Peyer's patch (tissue), 4 donors: ENCODE measurements around the gene RALB. TPM values are rescaled to one million over a fixed set of nuclear protein-coding genes. Genes with fewer than 3 reads are reported as not detected.

Experiments
- DNase-seq, 3 donors: peaks; one replicate each; pipeline ENCODE4 v3.0.0-alpha.2; 2017 to 2019
- H3K27ac ChIP-seq, 4 donors: fragments of 200-600 bp; sonication (generic); one replicate each; pipeline ENCODE4 v1.5.1; 2016 to 2019
- H3K27me3 ChIP-seq, 2 donors: fragments of 200-600 bp; sonication (generic); one replicate each; pipeline ENCODE4 v1.5.1; 2019
- H3K36me3 ChIP-seq, 3 donors: fragments of 200-600 bp; sonication (generic); one replicate each; pipeline ENCODE4 v1.5.1; 2016 to 2019
- H3K4me1 ChIP-seq, 4 donors: fragments of 200-600 bp; sonication (generic); one replicate each; pipeline ENCODE4 v1.5.1; 2016 to 2019
- H3K4me3 ChIP-seq, 4 donors: fragments of 200-600 bp; sonication (generic); 1 replicate in 3 of 4; 2 replicates in 1 of 4; pipeline ENCODE4 v1.5.1; 2016 to 2019; ENCODE audit warnings: mild to moderate bottlenecking in 1 of 4
- H3K9me3 ChIP-seq, 4 donors: fragments of 200-600 bp; sonication (generic); one replicate each; pipeline ENCODE4 v1.5.1; 2016 to 2019; ENCODE audit warnings: mild to moderate bottlenecking in 1 of 4
- CTCF ChIP-seq, 6 experiments: fragments of 450-650 bp in 4 of 6; fragments of 200-600 bp in 2 of 6; sonication (generic) in 1 of 6; IDR thresholded peaks; one replicate each; pipeline ENCODE4 v1.5.1; 2017 to 2019; ENCODE audit warnings: antibody characterized with exemption in 6 of 6, mild to moderate bottlenecking in 3 of 6, moderate library complexity in 1 of 6
- POLR2A ChIP-seq, 2 donors: fragments of 450-650 bp; IDR thresholded peaks; one replicate each; pipeline ENCODE4 v1.5.1; 2017; ENCODE audit warnings: antibody characterized with exemption in 2 of 2, mild to moderate bottlenecking in 2 of 2, moderate library complexity in 2 of 2
- total RNA-seq, 4 donors: library from RNA; depleted of rRNA; stranded (reverse); fragments of >200 nt; gene quantifications; one replicate each; pipeline ENCODE4 v1.1.0, GENCODE V29; 2016

RALB gene
- total RNA-seq, 4 donors from 2014 or later = 49.3 to 61.9 (median 50.2) TPM

- no peaks in the 10 kb centered on the region for H3K27me3 ChIP-seq
- no peaks in the 10 kb centered on the region for H3K36me3 ChIP-seq
- DNase-seq = peak in 2 of 3 donors; percentile 49 to 59
- TF ChIP-seq CTCF (IDR thresholded peaks at IDR 0.05) (no peak), POLR2A (IDR thresholded peaks at IDR 0.05) (no peak)
- no peak overlapping the region for H3K27ac ChIP-seq
- H3K4me1 ChIP-seq = peaks cover 0 to 43% (median 1%) of the 10 kb centered on the region in 4 donors
- H3K9me3 ChIP-seq = peaks cover 0 to 3% (median 0%) of the 10 kb centered on the region in 4 donors
- no peak overlapping the region for H3K4me3 ChIP-seq
Observed at GRCh38 chr2:120243211-120243610, 9.4 kb upstream of the RALB start.

- H3K4me1 ChIP-seq = peaks cover 0 to 39% (median 0%) of the 10 kb centered on the region in 4 donors
- peak in 1 of 3 donors; percentile 24 for DNase-seq
- no peaks in the 10 kb centered on the region for H3K27me3 ChIP-seq
- TF ChIP-seq POLR2A (IDR thresholded peaks at IDR 0.05) (no peak), CTCF (IDR thresholded peaks at IDR 0.05) (no peak)
- no peak overlapping the region for H3K4me3 ChIP-seq
- no peaks in the 10 kb centered on the region for H3K36me3 ChIP-seq
- H3K27ac ChIP-seq = peak overlapping the region in 1 of 4 donors; percentile 93
- peaks cover 0 to 3% (median 0%) of the 10 kb centered on the region in 4 donors for H3K9me3 ChIP-seq
Observed at GRCh38 chr2:120243875-120244553, 8.6 kb upstream of the RALB start.

GRCh38 chr2:120244656-120245519 is 7.8 kb upstream of the RALB start:
- Histone ChIP-seq H3K4me3 (no peak overlapping the region), H3K27me3 (no peaks in the 10 kb centered on the region), H3K4me1 (peaks cover 0 to 30% (median 0%) of the 10 kb centered on the region in 4 donors), H3K36me3 (no peaks in the 10 kb centered on the region), H3K27ac (peak overlapping the region in 3 of 4 donors; percentile 58 to 93 (median 88)), H3K9me3 (peaks cover 0 to 3% (median 0%) of the 10 kb centered on the region in 4 donors)
- peak in 1 of 3 donors; percentile 54 for DNase-seq
- TF ChIP-seq POLR2A (IDR thresholded peaks at IDR 0.05) (no peak), CTCF (IDR thresholded peaks at IDR 0.05) (no peak)

GRCh38 chr2:120245520-120246332 is 6.9 kb upstream of the RALB start:
- Histone ChIP-seq H3K9me3 (peaks cover 0 to 3% (median 0%) of the 10 kb centered on the region in 4 donors), H3K4me3 (no peak overlapping the region), H3K27me3 (no peaks in the 10 kb centered on the region), H3K4me1 (peaks cover 0 to 29% (median 0%) of the 10 kb centered on the region in 4 donors), H3K36me3 (no peaks in the 10 kb centered on the region), H3K27ac (peak overlapping the region in 3 of 4 donors; percentile 58 to 93 (median 88))
- peak in 2 of 3 donors; percentile 87 to 88 for DNase-seq
- TF ChIP-seq CTCF (IDR thresholded peaks at IDR 0.05) (peak in 3 of 6 experiments; percentile 33 to 45 (median 40)), POLR2A (IDR thresholded peaks at IDR 0.05) (peak; percentile 63 to 70)
